H1 (cell line): ENCODE data around the gene UNC80. TPM values are rescaled to one million over a fixed set of nuclear protein-coding genes. Genes with fewer than 3 reads are reported as not detected.

Source experiments
- CTCF ChIA-PET: fragments of 300-600 bp; sonication (Branson Sonifier 250); formaldehyde crosslinking; loops from one replicate; lab custom pipeline; 2021; ENCODE audit not compliant: partially characterized antibody; lab: Charles Lee
- POLR2A ChIA-PET: fragments of 300-600 bp; sonication (Branson Sonifier 250); formaldehyde crosslinking; loops from one replicate; lab custom pipeline; 2021; ENCODE audit warnings: inconsistent platforms; ENCODE audit not compliant: partially characterized antibody; lab: Charles Lee
- DNase-seq, 2 experiments: peaks; one replicate each; pipeline versions ENCODE4 v3.0.0 to v3.0.0-alpha.2; 2010 to 2022; ENCODE audit warnings: low spot score in 2 of 2, low read depth in 1 of 2, mixed read lengths in 1 of 2
- FAIRE-seq: peaks from 2 replicates; lab custom pipeline; 2011; peaks lifted over from hg19 to GRCh38; lab: Jason Lieb, UNC
- H2AFZ ChIP-seq: 2 replicates; pipeline ENCODE4 v1.8.1; 2012; ENCODE audit warnings: low read length, inconsistent platforms
- H2AK5ac ChIP-seq: 2 replicates; pipeline ENCODE4 v1.6.1; 2013; ENCODE audit warnings: low read depth, low read length
- H2BK120ac ChIP-seq: replicated peaks from 2 replicates; pipeline ENCODE3; 2013; ENCODE audit warnings: low read depth, low read length, inconsistent platforms
- H2BK12ac ChIP-seq: 2 replicates; pipeline ENCODE4 v1.6.1; 2013; ENCODE audit warnings: low read depth, low read length
- H2BK15ac ChIP-seq: 2 replicates; pipeline ENCODE4 v1.6.1; 2013; ENCODE audit warnings: low read length
- H2BK20ac ChIP-seq: 2 replicates; pipeline ENCODE4 v1.6.1; 2013; ENCODE audit warnings: low read length
- H2BK5ac ChIP-seq: 2 replicates; pipeline ENCODE4 v1.6.1; 2013; ENCODE audit warnings: low read depth, low read length
- H3K14ac ChIP-seq: 2 replicates; pipeline ENCODE4 v1.6.1; 2013; ENCODE audit warnings: inconsistent platforms; ENCODE audit not compliant: insufficient read length
- H3K18ac ChIP-seq: 2 replicates; pipeline ENCODE4 v1.6.1; 2013; ENCODE audit warnings: low read length; ENCODE audit errors: extremely low read depth
- H3K23ac ChIP-seq: 2 replicates; pipeline ENCODE4 v1.6.1; 2013; ENCODE audit warnings: inconsistent platforms; ENCODE audit not compliant: insufficient read length
- H3K23me2 ChIP-seq: 2 replicates; pipeline ENCODE4 v1.6.1; 2013; ENCODE audit warnings: low read depth, low read length
- H3K27ac ChIP-seq: 2 replicates; pipeline ENCODE4 v1.6.1; 2011; ENCODE audit warnings: low read depth, low read length, inconsistent platforms
- H3K27me3 ChIP-seq, 4 experiments: replicated peaks in 1 of 4; 1 replicate in 1 of 4; 2 replicates in 3 of 4; pipeline versions ENCODE4 v1.6.1 to v1.8.1; 2011 to 2013; ENCODE audit warnings: low read length in 3 of 4, mild to moderate bottlenecking in 3 of 4, inconsistent platforms in 2 of 4, mixed read lengths in 2 of 4, moderate library complexity in 1 of 4; ENCODE audit not compliant: control insufficient read depth in 3 of 4, insufficient read depth in 3 of 4; ENCODE audit errors: extremely low read depth in 1 of 4
- H3K36me3 ChIP-seq, 4 experiments: 2 replicates each; pipeline versions ENCODE4 v1.6.1 to v1.8.1; 2011 to 2013; ENCODE audit warnings: mild to moderate bottlenecking in 4 of 4, low read length in 3 of 4, moderate library complexity in 2 of 4, control low read depth in 1 of 4, inconsistent platforms in 1 of 4; ENCODE audit not compliant: insufficient read depth in 4 of 4, control insufficient read depth in 2 of 4
- H3K4ac ChIP-seq: replicated peaks from 2 replicates; pipeline ENCODE3; 2013; ENCODE audit warnings: low read length, low read depth, mixed read lengths, inconsistent platforms; ENCODE audit not compliant: insufficient read length
- H3K4me1 ChIP-seq, 4 experiments: replicated peaks in 1 of 4; 1 replicate in 1 of 4; 2 replicates in 3 of 4; pipeline versions ENCODE4 v1.6.1 to v1.8.1; 2011 to 2013; ENCODE audit warnings: low read length in 3 of 4, inconsistent platforms in 2 of 4, mixed read lengths in 1 of 4; ENCODE audit not compliant: insufficient read depth in 4 of 4, control insufficient read depth in 3 of 4
- H3K4me2 ChIP-seq, 2 experiments: 2 replicates each; pipeline versions ENCODE4 v1.6.1 to v1.8.1; 2011 to 2013; ENCODE audit warnings: low read depth in 2 of 2, low read length in 2 of 2, control low read depth in 1 of 2, inconsistent platforms in 1 of 2, mild to moderate bottlenecking in 1 of 2; ENCODE audit not compliant: insufficient read depth in 1 of 2
- H3K4me3 ChIP-seq, 4 experiments: fragments of 200-600, 300-600 bp in 1 of 4; sonication (generic), shearing (Covaris generic), sonication (Bioruptor Twin) in 1 of 4; 2 replicates each; pipeline versions ENCODE4 v1.5.1 to v1.8.1; 2011 to 2016; ENCODE audit warnings: low read length in 4 of 4, low read depth in 3 of 4, control low read depth in 2 of 4, inconsistent platforms in 2 of 4, mild to moderate bottlenecking in 2 of 4, mixed read lengths in 1 of 4, moderate library complexity in 1 of 4; ENCODE audit not compliant: insufficient read depth in 2 of 4; ENCODE audit errors: extremely low read depth in 1 of 4
- H3K56ac ChIP-seq: replicated peaks from 2 replicates; pipeline ENCODE3; 2013; ENCODE audit warnings: low read depth, mild to moderate bottlenecking, mixed read lengths, low read length, inconsistent platforms; ENCODE audit not compliant: insufficient read length
- H3K79me1 ChIP-seq: 2 replicates; pipeline ENCODE4 v1.6.1; 2013; ENCODE audit warnings: low read depth, low read length, control low read depth
- H3K79me2 ChIP-seq, 2 experiments: 2 replicates each; pipeline versions ENCODE4 v1.6.1 to v1.8.1; 2012 to 2013; ENCODE audit warnings: low read length in 2 of 2, mild to moderate bottlenecking in 2 of 2, inconsistent platforms in 1 of 2; ENCODE audit not compliant: insufficient read depth in 2 of 2, control insufficient read depth in 1 of 2
- H3K9ac ChIP-seq, 4 experiments: replicated peaks in 1 of 4; 1 replicate in 1 of 4; 2 replicates in 3 of 4; pipeline versions ENCODE4 v1.6.1 to v1.8.1; 2011 to 2013; ENCODE audit warnings: low read depth in 3 of 4, low read length in 3 of 4, control low read depth in 2 of 4, mild to moderate bottlenecking in 2 of 4, moderate library complexity in 2 of 4, inconsistent platforms in 1 of 4; ENCODE audit errors: extremely low read depth in 1 of 4
- H3K9me3 ChIP-seq, 2 experiments: 2 replicates each; pipeline versions ENCODE4 v1.6.1 to v1.8.1; 2012 to 2013; ENCODE audit warnings: mild to moderate bottlenecking in 2 of 2, moderate library complexity in 2 of 2, control low read depth in 1 of 2, inconsistent platforms in 1 of 2, low read depth in 1 of 2, low read length in 1 of 2, mixed read lengths in 1 of 2; ENCODE audit not compliant: insufficient read depth in 2 of 2
- H4K20me1 ChIP-seq, 2 experiments: replicated peaks in 1 of 2; 2 replicates each; pipeline versions ENCODE3 to v1.8.1; 2011 to 2013; ENCODE audit warnings: inconsistent platforms in 2 of 2, low read length in 2 of 2, mild to moderate bottlenecking in 1 of 2; ENCODE audit not compliant: insufficient read depth in 2 of 2, control insufficient read depth in 1 of 2
- H4K5ac ChIP-seq: 2 replicates; pipeline ENCODE4 v1.6.1; 2013; ENCODE audit warnings: low read length, low read depth, mixed read lengths, inconsistent platforms; ENCODE audit not compliant: insufficient read length
- H4K8ac ChIP-seq: 2 replicates; pipeline ENCODE4 v1.8.0; 2013; ENCODE audit warnings: mild to moderate bottlenecking, moderate library complexity, low read length, inconsistent platforms; ENCODE audit not compliant: insufficient read depth; ENCODE audit errors: extremely low read depth
- H4K91ac ChIP-seq: replicated peaks from 2 replicates; pipeline ENCODE3; 2013; ENCODE audit warnings: low read length, mixed read lengths, inconsistent platforms; ENCODE audit not compliant: insufficient read length
- HDAC2 ChIP-seq, 2 experiments: fragments of 300-600 bp in 1 of 2; sonication (generic) in 1 of 2; IDR thresholded peaks; 2 replicates each; pipeline ENCODE4 v1.6.1; 2011 to 2012; ENCODE audit warnings: low read depth in 2 of 2, low read length in 2 of 2, mild to moderate bottlenecking in 2 of 2, moderate library complexity in 2 of 2, borderline replicate concordance in 1 of 2, inconsistent platforms in 1 of 2
- RFX5 ChIP-seq: IDR thresholded peaks from 2 replicates; pipeline ENCODE4 v1.6.1; 2011; ENCODE audit warnings: low read depth, low read length, improper control_type of control experiment, borderline replicate concordance
- SP2 ChIP-seq: IDR thresholded peaks from 2 replicates; pipeline ENCODE4 v1.6.1; 2012; ENCODE audit warnings: mild to moderate bottlenecking, low read length, inconsistent platforms
- SUZ12 ChIP-seq: fragments of 200-600 bp; sonication (generic); IDR thresholded peaks from 2 replicates; pipeline ENCODE4 v1.6.1; 2012; ENCODE audit warnings: mild to moderate bottlenecking, inconsistent platforms, low read length, moderate library complexity, mixed read lengths
- TBP ChIP-seq: IDR thresholded peaks from 2 replicates; pipeline ENCODE4 v1.6.1; 2011; ENCODE audit warnings: low read depth, low read length, improper control_type of control experiment
- YY1 ChIP-seq: IDR thresholded peaks from 2 replicates; pipeline ENCODE4 v1.6.1; 2011; ENCODE audit warnings: low read depth, mild to moderate bottlenecking, low read length
- WGBS, 2 experiments: shearing (Covaris generic) in 1 of 2; methylation state at CpG; one replicate each; pipeline versions ENCODE4 v1.1.6 to v1.1.7; 2013 to 2015; ENCODE audit warnings: low lambda C conversion rate in 2 of 2, mixed read lengths in 2 of 2, inconsistent platforms in 1 of 2, low coverage in 1 of 2, missing lambda C conversion rate in 1 of 2; ENCODE audit not compliant: insufficient replicate concordance in 2 of 2, insufficient coverage in 1 of 2, insufficient read length in 1 of 2; ENCODE audit errors: extremely low coverage in 1 of 2, missing lambda C conversion rate in 1 of 2; 5-methylcytosine and 5-hydroxymethylcytosine counted together
- polyA plus RNA-seq, 7 experiments: library from polyadenylated mRNA; depleted of rRNA in 3 of 7; stranded (reverse) in 5 of 7; unstranded in 2 of 7; fragments of >200 nt in 5 of 7; fragments of 200-250 nt in 2 of 7; gene quantifications; 1 replicate in 5 of 7; 2 replicates in 1 of 7; 4 replicates in 1 of 7; pipeline versions ENCODE4 v1.2.1 to v1.2.3, GENCODE V29; 2011 to 2013; ENCODE audit warnings: missing spikeins in 2 of 7, mixed read lengths in 2 of 7
- total RNA-seq: library from RNA; stranded (reverse); fragmentation: NEBNext Ultra II Directional; extraction: Animal tissue kit (Norgen Biotek cat#: 25700); gene quantifications from 2 replicates; pipeline ENCODE4 v1.2.1, GENCODE V29; 2021

Gene UNC80
- total and polyA plus RNA-seq, 2 of the 8 experiments (the other 6 are each of a cell fraction or from before 2014, with no cell fraction given) = 0.53 to 0.56 TPM

DNA sequence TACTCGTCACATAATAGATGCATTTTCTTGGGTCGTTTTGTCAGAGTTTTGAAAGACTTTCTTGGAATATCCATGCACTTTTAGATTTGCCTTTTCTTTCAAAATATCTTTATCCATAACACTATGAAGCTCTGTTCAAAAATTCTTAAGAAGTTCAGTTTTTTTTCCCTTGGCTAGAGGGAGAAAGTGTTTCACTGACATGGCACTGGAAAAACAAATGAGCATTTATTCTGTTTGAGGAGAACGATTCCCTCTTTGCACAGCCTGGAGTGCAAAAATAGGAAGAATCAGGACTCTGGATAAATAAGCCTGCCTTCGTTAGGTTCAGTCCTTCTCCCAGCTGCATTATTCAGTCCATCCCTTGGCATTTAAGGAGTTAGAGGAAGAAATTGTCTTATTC, 139.9 kb downstream of the UNC80 start:
- no peaks in the 10 kb centered on the region for H3K36me3 ChIP-seq
- no peak overlapping the region for H3K9ac ChIP-seq
- no peak overlapping the region for H3K27ac ChIP-seq
- no peak overlapping the region for H2BK5ac ChIP-seq
- H3K4me3 ChIP-seq = no peak overlapping the region
- no peak overlapping the region for H2AK5ac ChIP-seq
- no peak overlapping the region for H3K18ac ChIP-seq
- no peak overlapping the region for H4K5ac ChIP-seq
- no peak for TF ChIP-seq TBP
- TF ChIP-seq SUZ12 = no peak
- no peak for TF ChIP-seq YY1
- TF ChIP-seq HDAC2 (IDR thresholded peaks at IDR 0.05; ENCODE audit: borderline replicate concordance in 1 of 2, low read depth in 2 of 2, low read length in 2 of 2) = no peak
- TF ChIP-seq SP2 = no peak
- TF ChIP-seq RFX5 = no peak
- DNase-seq = no peak
- H3K4me1 ChIP-seq = no peaks in the 10 kb centered on the region
- H2BK120ac ChIP-seq = no peak overlapping the region
- H3K56ac ChIP-seq = no peak overlapping the region
- H4K8ac ChIP-seq = no peak overlapping the region
- H3K4ac ChIP-seq = no peak overlapping the region
- no peak overlapping the region for H3K14ac ChIP-seq
- no peak overlapping the region for H4K91ac ChIP-seq
- H4K20me1 ChIP-seq = no peaks in the 10 kb centered on the region
- no peak for FAIRE-seq
- POLR2A ChIA-PET = no interaction called here
- H3K23ac ChIP-seq = no peak overlapping the region
- 0 out of 4 replicates have a peak, but pooled peaks cover 0 to 3% of the 10 kb centered on the region in 2 experiments for H3K9me3 ChIP-seq
- CTCF ChIA-PET = interaction anchor here (1.3 kb wide), 1 partner anchor 115 kb away, joined by 3 read pairs; no protein-coding TSS in a partner anchor
- H3K27me3 ChIP-seq = peaks cover 0 to 1% (median 0%) of the 10 kb centered on the region in 4 experiments; a peak in 1 of 7 replicates
- no peak overlapping the region for H2BK15ac ChIP-seq
- no peak overlapping the region for H2BK20ac ChIP-seq
- H3K79me1 ChIP-seq = no peaks in the 10 kb centered on the region
- no peaks in the 10 kb centered on the region for H3K79me2 ChIP-seq
- no peak overlapping the region for H2BK12ac ChIP-seq
- 89% methylated on average over 4 of the region's 4 CpGs; no CpG with 5 or more reads in 1 of the 2 experiments for WGBS, 2 experiments
- H2AFZ ChIP-seq = no peak overlapping the region
- no peaks in the 10 kb centered on the region for H3K23me2 ChIP-seq
- H3K4me2 ChIP-seq = no peak overlapping the region
